A549 treated with CpdA at 1 μM for 4 hours (cell line): ENCODE data around the gene ALDH16A1. TPM values are rescaled to one million over a fixed set of nuclear protein-coding genes. Genes with fewer than 3 reads are reported as not detected.

Source experiments
- total RNA-seq: library from RNA; stranded (reverse); fragments of 200-300 nt; extraction: Qiagen RNA extraction; gene quantifications from 5 replicates; pipeline ENCODE4 v1.2.3, GENCODE V29; 2022; ENCODE audit warnings: low read depth

The ALDH16A1 gene
- total RNA-seq: 18.2 to 27.7 TPM (median 23.6 TPM) in 5 replicates

GRCh38 chr19:49453013-49453756, at the start of gene ALDH16A1:
Gene ALDH16A1 (plus strand): TSS chr19:49453225. CDS start chr19:49453332, 107 bp downstream.

GRCh38 chr19:49423071-49423984, 29.7 kb upstream of the ALDH16A1 start, which contains the start of gene PTH2:
Gene PTH2 (minus strand): TSS chr19:49423441. CDS start chr19:49423339, 102 bp downstream.

DNA sequence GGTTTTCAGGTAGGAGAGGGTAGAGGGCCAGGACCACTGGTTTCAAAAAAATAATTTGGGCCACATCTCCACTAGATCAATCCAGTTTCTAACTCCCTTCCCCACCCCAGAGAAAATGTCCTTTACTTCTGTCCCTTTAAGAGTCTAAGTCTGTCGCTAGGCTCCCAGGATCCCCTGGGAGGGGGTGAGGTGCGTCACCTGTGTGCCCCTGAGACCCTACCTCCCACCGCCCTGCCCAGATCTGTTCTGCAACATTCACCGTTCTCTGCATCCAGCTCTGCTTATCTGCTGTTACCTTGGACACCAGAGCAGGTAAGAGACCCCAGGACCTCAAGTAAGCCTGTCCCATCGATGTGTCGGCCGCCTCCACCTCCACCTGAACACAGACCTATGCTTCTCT, 27.8 kb upstream of the ALDH16A1 start, which contains the start of gene GFY:
TSS of gene GFY (plus strand) at position 211 of the 400 bp plus-strand sequence. CDS start 1,043 bp downstream, outside the sequence.

DNA sequence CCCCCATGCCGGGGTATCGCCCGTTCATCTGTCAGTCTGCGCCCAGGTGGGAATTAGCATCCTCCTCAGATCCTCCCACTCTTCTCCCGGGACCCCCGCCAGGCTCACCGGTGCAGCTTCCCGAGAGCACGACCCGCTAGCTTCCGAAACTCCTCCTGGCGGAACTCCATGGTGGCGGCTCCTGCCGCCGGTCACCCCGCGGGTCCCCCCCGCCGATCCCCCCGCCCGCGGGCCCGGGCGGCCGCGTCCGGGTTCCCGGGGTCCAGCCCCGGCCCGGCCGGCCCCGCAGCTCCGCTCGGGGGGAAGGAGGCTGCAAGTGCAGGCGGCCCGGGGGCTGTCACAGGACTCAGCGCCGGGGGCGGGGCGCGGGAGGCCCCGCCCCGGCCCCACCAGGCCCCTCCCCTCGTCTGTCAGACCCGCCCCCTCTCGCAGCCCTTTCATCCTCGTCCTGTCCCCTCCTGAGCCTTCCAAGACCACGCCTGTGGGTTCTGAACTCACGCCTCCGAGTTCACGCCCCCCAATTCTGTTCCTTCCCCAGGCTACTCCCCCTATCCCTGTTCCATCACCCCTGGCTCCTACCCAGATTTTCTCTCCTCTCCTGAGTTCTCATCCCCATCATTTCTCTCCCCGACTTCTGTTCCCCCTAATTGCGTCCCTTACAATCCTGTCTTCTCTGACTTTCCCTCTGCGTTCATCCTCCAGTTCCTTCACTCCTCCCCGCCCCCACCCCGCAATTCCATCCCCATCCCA, 11.6 kb upstream of the ALDH16A1 start, which contains the start of gene SLC17A7:
TSS of gene SLC17A7 (minus strand) at position 318 of the 750 bp plus-strand sequence. CDS start at position 170, 148 bp downstream.

GRCh38 chr19:49451430-49452181, 1.4 kb upstream of the ALDH16A1 start, which contains the start of gene PIH1D1:
Gene PIH1D1 (minus strand): TSS chr19:49451814. CDS start chr19:49451574, 240 bp downstream.

GRCh38 chr19:49473868-49474541, 21.0 kb downstream of the ALDH16A1 start, which contains the start of gene FLT3LG:
Gene FLT3LG (plus strand): TSS chr19:49474215. CDS start chr19:49474640, 425 bp downstream.

DNA sequence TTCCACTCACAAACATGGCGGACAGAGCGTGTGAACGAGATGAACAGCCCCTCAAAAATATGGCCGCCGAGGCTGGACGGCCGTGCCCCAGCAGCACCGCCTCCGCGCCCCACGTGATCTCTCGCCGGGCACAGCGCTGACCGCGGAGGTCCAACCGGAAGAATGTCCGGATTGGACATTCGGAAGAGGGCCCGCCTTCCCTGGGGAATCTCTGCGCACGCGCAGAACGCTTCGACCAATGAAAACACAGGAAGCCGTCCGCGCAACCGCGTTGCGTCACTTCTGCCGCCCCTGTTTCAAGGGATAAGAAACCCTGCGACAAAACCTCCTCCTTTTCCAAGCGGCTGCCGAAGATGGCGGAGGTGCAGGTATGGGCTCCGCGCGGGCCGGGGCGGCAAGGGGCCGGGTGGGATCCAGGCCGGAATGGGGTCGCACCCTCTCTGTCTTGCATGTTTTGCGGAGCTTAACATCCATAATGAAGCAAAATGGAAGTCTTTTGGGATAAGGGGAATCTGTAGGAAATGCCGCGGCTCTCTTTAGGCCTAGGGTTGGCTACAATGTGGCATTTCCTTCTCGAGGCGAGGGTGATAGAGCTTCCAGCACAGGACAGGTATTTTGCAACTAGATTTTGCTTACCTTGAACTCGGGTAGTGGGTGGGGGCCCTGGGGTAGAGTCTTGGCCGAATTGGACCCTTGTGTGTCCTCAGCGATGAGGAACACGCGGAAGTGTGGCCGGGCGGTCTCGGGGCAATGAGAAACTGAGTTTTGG, 34.4 kb downstream of the ALDH16A1 start, which contains the start of gene RPL13A:
TSS of gene RPL13A (plus strand) at position 332 of the 769 bp plus-strand sequence. CDS start at position 354, 22 bp downstream.

Other genes starting within 250 kb of the ALDH16A1 start
- gene SLC6A16, start 128.0 kb upstream of the ALDH16A1 start, total RNA-seq: 1.0 to 1.3 TPM (median 1.1 TPM) in 5 replicates
- gene CD37, start 117.8 kb upstream of the ALDH16A1 start, total RNA-seq: not detected in 5 replicates
- 14.6 to 19.1 TPM (median 16.8 TPM) in 5 replicates for gene TEAD2, start 90.8 kb upstream of the ALDH16A1 start, total RNA-seq
- gene DKKL1, start 89.3 kb upstream of the ALDH16A1 start, total RNA-seq: 0.30 to 0.81 TPM (median 0.47 TPM) in 4 of 5 replicates, not detected in the other
- not detected in 5 replicates for gene KASH5, start 65.0 kb upstream of the ALDH16A1 start, total RNA-seq
- gene PTH2, start 29.8 kb upstream of the ALDH16A1 start, total RNA-seq: not detected in 5 replicates
- gene GFY, start 27.8 kb upstream of the ALDH16A1 start, total RNA-seq: 0.22 to 0.31 TPM (median 0.26 TPM) in 4 of 5 replicates, not detected in the other
- 0.58 to 0.68 TPM (median 0.62 TPM) in 5 replicates for gene SLC17A7, start 11.7 kb upstream of the ALDH16A1 start, total RNA-seq
- 92.8 to 102 TPM (median 100 TPM) in 5 replicates for gene PIH1D1, start 1.4 kb upstream of the ALDH16A1 start, total RNA-seq
- 1.3 to 1.7 TPM (median 1.3 TPM) in 5 replicates for gene FLT3LG, start 21.0 kb downstream of the ALDH16A1 start, total RNA-seq
- 3,996 to 4,378 TPM (median 4,082 TPM) in 5 replicates for gene RPL13A, start 34.4 kb downstream of the ALDH16A1 start, total RNA-seq
- 3,847 to 4,288 TPM (median 4,148 TPM) in 5 replicates for gene RPS11, start 43.2 kb downstream of the ALDH16A1 start, total RNA-seq
- 22.9 to 31.3 TPM (median 28.2 TPM) in 5 replicates for gene FCGRT, start 59.4 kb downstream of the ALDH16A1 start, total RNA-seq
- gene RCN3, start 74.8 kb downstream of the ALDH16A1 start, total RNA-seq: 1.1 to 2.4 TPM (median 2.2 TPM) in 5 replicates
- gene NOSIP, start 127.3 kb downstream of the ALDH16A1 start, total RNA-seq: 81.8 to 113 TPM (median 104 TPM) in 5 replicates
- gene PRRG2, start 128.1 kb downstream of the ALDH16A1 start, total RNA-seq: 0.64 to 0.93 TPM (median 0.73 TPM) in 5 replicates
- gene PRR12, start 138.0 kb downstream of the ALDH16A1 start, total RNA-seq: 26.3 to 33.5 TPM (median 29.6 TPM) in 5 replicates
- 78.0 to 135 TPM (median 125 TPM) in 5 replicates for gene RRAS, start 186.9 kb downstream of the ALDH16A1 start, total RNA-seq
- gene SCAF1, start 189.0 kb downstream of the ALDH16A1 start, total RNA-seq: 45.8 to 71.4 TPM (median 69.7 TPM) in 5 replicates
- gene IRF3, start 212.6 kb downstream of the ALDH16A1 start, total RNA-seq: 90.0 to 124 TPM (median 114 TPM) in 5 replicates
- gene BCL2L12, start 212.7 kb downstream of the ALDH16A1 start, total RNA-seq: 53.6 to 76.6 TPM (median 68.8 TPM) in 5 replicates
- 399 to 454 TPM (median 422 TPM) in 5 replicates for gene PRMT1, start 224.0 kb downstream of the ALDH16A1 start, total RNA-seq
- gene ADM5, start 236.4 kb downstream of the ALDH16A1 start, total RNA-seq: 3.9 to 7.0 TPM (median 6.8 TPM) in 5 replicates
- 13.3 to 15.1 TPM (median 13.5 TPM) in 5 replicates for gene CPT1C, start 237.9 kb downstream of the ALDH16A1 start, total RNA-seq